HG03558 (cell line): Measurements from ENCODE around the gene MRPL14.
"Not testable (repeated sequence)": the region's sequence is repeated elsewhere in the genome, so short reads cannot be mapped to it uniquely, and the experiment has no call there.

Source experiments
- ATAC-seq: cut with Tn5 transposase; IDR thresholded peaks from one replicate; pipeline ENCODE4 v1.9.1; 2021; ENCODE audit warnings: moderate number of reproducible peaks; ENCODE audit not compliant: unreplicated experiment; ENCODE audit errors: extremely low read depth

Gene MRPL14

DNA sequence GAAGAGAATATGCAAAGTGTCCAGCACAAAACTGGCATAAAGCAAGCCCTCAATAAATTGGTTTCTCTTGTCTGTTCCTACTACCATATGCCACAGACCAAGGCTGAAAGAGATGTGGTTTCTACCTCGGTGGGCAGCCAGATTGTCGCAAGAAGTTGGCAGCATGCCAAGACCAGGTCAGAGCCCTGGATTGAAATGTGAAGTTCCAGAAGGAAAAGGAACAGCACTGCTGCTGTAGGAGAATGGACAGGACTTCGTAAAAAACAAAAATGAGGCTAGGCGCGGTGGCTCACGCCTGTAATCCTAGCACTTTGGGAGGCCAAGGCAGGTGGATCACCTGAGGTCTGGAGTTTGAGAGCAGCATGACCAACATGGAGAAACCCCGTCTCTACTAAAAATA, 22.1 kb downstream of the MRPL14 start:
- ATAC-seq = no peak

DNA sequence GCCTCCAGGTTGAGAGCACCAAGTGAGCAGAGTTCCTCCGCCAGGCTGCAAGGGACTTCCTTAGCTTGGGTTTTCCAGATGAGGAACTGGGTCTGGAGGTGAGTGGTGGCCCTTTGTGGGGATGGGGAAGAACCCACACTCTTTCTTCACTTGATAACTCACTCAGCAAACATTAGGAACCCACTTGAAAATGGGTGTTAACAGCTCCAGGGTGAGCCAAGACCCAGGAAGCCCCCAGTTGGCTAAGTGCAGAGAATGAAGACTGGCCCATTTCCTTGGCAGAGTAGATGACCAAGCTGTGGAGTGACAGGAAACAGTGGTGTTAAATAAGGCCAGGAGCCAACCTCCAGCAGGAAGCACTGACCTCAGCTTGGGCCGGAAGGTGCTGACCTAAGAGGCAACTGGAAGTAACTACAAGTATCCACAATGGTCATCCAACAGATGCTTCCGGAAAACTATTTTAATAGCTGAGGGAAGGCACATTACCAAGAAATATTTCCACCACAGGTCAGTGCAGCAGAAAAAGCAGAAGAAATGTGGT, 22.7 kb downstream of the MRPL14 start:
- no peak for ATAC-seq

DNA sequence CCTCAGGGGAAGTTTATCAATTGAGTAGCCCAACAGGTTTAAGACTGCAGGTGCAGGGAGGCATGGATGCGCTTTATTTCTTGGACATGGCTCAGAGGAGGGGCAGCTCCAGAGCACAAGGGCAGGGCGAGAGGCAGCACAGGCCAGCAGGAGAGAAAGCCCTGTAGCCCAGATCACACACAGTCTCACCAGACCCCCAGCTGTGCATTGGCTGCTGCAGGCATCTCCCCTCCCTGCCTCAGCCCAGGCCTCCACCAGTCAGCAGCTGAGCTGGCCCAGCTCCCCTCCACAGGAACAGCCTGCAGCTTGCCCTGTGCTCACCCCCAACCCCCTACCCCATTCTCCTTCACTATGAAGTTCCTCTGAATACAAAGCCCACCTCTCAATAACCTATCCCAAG, 24.7 kb downstream of the MRPL14 start:
- ATAC-seq = no peak

DNA sequence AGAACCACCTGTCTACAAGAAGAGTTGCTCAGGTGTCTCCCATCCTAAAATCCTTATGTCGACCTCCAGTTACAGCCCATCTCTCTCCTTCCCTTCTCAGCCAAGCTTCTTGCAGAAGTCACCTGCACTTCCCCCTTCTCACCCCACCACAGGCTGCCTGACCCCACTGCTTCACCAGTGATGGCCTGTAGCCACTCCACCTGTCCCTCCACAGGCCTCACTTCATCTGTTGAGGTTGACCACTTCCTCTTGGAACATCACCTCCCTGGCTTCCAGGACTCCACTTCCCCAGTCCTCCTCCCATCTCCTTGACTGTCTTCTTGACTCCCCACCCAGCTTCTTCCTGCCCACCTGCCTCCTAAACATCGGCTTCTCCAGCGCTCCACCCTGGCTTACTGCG, 25.4 kb downstream of the MRPL14 start:
- no peak for ATAC-seq

DNA sequence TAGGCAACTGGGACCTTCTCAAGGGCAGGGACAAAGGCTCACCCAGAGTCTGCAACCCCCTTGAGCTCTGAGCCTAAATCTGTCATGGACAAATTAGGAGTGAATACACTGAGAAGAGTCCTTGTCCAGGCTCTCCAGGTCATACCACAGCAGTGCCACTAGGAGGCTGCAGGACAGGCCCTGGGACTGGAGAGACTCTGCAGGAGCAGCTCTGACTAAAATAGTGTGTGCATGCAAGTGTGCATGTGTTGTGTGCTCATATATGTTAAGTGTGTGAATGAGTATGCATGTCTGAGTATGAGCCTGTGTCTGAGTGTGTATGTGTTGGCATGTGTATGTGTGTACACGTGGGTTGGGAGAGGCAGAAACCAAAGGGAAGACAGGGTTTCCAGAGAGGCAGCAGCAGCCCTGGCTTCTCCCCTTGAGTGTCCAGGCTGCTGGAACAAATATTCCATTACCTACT, 27.1 kb downstream of the MRPL14 start:
- ATAC-seq = no peak

DNA sequence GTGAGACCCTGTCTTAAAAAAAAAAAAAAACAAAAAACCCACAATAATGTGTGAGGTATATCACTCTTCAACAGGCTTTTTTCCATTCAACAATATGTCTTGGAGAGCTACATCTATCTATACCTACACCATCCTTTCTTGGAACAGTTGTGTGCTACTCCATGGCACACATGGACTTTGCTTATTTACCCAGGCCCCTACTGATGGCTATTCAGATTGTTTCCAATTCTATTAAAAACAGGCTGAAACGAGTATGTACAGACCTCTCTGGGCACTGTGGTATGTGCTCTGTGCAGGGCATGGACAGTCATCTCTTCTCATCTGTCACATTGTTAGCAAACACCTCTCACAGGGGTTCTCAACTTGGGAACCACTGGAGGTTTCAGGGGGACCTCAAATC, 28.1 kb downstream of the MRPL14 start:
- no peak for ATAC-seq

DNA sequence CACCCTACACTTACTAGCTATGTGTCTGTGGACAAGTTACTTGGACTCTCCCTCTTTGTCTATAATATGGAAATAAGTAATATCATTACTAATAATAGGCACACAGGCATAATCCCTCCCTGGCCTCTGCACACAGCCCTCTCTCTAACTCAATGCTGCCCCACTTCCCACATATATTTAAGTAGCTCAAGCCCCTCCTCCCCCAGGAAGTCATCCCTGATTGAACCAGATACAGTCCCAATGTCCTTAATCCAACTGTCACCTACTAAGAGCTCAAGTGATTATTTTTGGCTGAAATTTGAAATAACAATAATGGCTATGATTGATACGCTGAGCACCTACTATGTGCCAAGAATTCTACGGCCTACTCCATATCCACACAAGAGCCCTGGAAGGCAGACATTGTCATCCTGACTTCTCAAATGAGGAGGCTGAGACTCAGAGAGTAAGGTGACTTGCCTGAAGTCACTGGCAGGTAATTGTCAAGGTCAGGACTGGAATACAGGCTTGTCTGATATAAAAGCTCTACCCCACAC, 29.4 kb downstream of the MRPL14 start:
- no peak for ATAC-seq

DNA sequence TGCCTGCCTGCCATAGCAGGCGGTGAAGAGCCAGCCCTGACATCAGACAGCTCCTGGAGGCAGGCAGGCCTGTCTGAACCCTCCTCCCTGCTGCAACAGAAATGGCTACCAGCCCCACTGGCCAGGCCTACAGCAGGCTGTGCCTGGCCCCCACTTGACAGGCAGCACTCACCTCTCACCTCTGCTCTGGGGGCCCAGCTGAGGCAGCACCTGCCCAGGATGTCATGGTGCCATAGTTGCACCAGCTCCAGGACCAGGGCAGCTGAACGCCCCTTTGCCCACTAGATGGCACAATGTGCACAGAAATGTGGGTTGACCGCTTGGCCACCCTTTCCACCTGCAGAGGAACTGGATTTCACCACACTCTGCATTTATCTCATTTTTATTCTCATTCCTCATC, 30.6 kb downstream of the MRPL14 start:
- no peak for ATAC-seq

DNA sequence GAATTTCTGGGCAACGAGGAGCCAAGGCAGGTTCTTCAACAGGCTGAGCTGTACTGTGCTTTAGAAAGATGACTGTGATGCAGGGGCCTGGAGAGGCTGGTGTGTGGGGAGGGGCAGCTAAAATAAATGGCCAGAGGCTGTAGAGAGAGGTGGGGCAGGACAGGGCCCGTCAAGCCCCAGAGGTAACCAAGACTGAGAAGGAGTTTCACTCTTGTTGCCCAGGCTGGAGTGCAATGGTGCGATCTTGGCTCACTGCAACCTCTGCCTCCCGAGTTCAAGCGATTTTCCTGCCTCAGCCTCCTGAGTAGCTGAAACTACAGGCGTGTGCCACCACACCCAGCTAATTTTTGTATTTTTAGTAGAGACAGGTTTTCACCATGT, 32.0 kb downstream of the MRPL14 start:
- ATAC-seq = not testable (repeated sequence)

DNA sequence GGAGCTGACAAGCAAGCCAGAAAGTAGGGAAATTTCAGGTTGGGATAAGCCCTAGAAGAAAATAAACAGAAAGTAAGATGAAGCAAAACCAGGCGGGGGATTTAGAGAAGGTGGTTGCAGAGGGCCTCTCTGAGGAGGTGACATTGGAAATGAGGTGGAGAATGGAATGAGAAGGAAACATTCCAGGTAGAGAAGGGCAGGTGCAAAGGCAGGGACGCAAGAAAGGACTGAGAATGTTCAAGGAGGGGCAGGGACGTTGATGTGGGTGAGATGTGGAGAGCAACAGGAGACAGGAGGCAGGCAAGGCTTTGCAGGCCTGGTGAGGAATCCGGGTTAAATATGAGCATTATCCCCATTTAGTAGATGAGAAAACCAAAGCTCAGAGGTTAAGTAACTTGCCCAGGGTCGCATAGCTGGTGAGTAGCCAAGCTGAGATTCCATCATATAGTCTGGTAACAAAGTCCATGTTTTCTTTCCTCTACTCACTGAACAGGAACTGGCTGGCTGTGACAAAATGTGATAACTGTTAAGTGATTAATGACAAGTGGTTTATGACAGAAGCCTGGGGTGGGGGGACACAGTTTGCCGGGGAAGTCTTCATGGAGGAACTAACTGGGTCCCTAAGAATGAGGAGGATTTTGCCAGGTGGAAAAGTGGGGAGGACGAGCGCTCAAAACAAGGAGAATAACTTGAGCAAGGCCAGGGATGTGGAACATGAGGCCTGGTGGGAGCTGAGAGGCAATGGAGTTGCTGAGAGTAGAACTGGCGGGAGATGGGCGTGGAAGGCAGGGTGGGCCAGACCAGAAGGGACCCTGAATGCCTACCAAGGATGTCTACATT, 32.6 kb downstream of the MRPL14 start:
- ATAC-seq = no peak

DNA sequence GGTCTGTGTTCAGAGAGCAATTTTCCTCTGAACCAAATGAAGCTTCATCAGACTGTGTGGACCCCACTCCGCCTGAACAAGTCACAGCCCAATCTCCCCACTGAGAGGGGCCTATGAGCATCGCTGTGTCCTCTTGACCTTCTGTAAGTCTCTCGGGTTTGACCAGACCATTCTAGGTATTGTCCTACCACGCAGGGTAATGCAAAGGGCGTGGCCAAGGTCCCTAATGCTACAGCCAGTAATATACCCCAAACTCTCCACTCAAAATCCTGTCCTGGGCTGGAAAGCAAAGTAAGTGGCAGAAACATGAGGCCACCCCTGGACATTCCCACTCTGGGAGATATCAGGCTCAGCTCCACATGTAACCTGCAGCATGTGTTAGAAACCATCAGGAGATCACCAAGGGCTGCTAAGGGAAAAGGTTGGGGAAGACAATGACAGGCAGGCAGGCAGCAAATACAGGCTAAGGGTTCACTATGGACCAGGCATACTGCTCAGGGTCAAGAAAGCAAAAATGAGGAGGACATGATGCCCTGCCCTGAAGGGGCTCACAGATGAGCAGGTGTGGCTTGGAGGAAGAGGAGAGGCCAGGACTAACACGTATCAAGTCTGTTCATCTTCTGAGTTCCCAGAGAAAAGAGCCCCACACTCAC, 33.4 kb downstream of the MRPL14 start:
- no peak for ATAC-seq

DNA sequence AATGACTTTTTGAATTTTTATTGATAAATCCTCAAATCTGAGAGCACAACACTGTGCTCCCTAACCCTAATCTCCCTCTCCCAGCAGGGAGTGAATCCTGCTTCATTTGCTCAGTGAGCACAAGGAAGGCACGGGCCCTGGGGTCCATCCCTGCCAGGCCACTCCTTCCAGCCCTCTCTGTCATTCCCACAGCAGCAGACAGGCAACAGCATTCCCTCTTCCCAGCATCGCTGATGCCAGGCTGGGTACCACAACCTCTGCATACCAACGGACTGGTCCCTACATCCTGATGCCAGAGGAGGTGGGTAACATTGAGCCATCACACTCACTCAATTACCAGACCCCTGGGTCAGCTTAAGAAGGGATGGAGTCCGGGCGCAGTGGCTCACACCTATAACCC, 34.2 kb downstream of the MRPL14 start:
- no peak for ATAC-seq

DNA sequence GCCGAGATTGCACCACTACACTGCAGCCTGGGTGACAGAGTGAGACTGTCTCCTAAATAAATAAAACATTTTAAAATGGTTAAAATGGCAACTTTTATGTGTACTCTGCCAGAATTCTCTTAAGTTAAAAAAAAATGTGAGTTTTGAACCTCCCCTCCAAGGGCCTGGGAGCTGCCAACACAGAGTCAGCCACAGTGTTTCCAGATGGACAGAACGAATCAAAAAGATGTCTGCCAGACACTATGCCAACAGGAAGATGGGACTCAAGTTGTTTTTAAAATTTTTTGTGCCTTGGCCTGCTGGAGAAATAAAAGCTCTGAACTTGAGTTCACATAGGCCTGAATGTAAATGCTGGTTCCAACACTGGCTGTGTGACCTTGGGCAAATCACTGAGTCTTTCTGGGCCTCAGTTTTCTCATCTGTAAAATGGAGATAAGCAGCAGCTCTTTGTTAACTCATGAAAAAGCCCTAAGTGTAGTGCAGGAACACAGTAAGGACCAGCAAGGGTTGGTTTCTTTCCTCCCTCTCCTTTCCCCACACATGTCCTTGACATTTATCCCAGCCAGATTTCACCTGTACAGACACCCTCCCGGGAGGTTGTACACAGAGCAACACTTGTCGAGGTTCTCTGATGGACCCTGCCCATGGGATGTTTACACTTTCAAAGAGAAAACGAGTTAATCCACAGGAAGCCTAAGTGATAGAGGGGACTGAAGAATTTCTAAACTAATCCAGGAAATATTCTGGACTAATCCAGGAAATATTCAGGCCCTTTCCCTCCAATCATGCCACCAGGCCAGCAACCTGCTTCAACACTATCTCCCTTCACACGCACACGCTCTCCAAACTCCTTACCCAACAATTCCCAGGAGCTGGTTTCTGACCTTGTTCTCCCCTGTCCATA, 35.0 kb downstream of the MRPL14 start:
- no peak for ATAC-seq

DNA sequence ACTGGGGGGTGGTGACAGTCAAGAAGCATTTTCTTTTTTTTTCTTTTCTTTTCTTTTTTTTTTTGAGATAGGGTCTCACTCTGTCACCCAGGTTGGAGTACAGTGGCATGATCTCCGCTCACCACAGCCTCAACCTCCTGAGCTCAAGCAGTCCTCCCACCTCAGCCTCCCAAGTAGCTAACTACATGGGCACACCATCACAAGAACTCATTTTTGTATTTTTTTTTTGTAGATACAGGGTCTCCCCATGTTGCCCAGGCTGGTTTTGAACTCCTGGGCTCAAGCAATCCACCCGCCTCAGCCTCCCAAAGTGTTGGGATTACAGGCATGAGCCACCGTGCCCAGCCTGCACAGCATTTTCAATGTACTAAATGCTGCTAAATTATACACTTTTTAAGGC, 35.9 kb downstream of the MRPL14 start:
- ATAC-seq = not testable (repeated sequence)

DNA sequence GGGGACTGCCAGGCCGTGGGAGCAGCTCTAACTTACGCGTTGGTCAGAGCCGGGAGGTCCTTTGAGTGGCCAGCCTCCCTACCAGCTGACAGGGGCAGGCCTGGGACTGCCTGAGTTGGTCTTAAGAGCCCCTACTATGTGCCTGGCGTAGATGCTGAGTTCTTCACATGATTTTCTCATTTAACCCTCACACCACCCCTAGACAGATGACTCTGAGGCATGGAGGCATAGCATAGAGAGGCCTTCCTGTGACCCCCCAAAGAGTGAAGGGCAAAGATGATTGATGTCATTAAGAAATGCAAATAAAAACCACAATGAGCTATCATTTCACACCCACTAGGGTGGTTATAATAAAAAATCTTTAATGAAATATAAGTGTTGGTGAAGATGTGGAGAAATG, 36.8 kb downstream of the MRPL14 start:
- ATAC-seq = no peak

DNA sequence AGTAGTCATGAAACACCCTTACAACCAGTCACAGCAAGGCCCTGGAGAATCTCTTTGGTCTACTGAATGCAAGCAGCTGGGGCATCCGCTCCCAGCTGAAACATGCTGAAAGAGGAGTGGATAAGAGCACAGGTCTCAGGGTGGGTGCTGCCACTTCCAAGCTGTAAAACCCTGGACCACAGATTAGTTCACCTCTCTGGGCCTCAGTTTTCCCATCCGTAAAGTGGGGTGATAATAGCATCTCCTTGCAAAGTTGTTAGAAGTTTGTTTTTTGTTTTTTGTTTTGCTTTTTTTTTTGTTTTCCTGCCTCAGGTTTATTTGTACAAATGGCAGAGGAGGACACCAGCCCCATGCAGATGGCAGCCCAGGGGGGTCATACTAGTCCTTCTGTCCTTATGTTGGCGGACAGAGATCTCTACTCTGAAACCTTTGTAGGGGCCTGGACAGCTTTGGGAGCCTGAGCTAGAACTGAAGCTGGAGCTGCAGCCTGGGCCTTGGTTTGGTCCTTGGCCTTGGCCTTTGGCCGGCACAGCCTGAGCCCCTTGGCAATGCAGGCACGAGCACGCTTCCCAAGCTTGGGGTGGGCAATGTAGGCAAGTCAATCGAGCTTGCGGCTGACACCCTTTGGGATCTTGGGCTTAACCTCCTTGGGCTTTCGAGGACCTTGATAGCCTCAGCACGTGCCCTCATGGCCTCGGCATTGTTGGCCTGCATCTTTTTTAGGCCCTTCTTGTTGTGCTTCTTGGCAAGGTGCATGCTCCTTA, 38.2 kb downstream of the MRPL14 start:
- no peak for ATAC-seq

DNA sequence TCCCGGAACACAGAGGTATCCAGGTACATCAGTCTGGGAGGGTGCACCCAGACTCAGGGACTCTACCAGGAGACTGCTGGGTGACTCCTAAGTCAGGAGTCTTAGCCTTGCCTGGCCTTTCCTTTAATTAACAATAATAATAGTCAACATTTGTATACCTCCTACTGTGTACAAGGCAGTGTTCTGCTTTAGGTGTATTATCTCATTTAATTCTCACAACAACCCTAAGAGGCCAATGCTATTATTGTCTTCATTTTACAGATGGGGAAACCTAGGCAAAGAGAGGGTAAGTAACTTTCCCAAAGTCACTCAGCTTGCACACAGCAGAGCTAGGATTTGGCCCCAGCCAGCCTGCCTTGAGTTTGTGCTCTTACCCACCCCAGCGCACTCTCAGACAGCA, 39.6 kb downstream of the MRPL14 start:
- no peak for ATAC-seq

DNA sequence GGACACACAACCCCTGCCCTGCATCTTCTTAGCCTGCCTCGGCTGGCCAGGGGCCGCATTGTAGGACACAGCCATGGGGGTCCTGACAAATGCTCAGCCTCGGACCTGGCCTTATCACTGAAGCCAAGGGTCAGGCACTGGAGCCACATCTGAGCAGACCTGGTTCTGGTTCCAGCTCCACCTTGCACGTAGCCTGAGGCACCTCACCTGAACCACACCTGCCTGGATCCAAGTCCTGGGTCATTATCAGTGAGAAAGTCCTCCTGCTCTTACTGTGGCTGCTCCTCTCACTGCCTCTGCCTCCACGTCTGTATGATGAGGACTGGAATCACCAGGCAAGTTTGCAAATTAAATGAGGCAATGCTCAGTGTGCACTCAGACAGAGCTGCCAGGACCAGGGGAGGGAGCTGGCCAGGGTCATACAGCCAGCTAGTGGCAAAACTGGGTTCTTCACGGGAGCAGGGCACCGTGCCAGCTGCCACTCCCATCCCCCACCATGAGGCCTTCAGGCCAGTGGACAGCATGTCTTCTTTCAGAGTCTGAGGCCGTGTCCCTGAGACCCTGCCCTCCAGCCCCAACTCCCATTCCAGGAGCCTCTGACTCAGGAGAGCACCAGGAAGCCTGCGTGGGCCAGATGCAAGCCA, 40.2 kb downstream of the MRPL14 start:
- no peak for ATAC-seq

DNA sequence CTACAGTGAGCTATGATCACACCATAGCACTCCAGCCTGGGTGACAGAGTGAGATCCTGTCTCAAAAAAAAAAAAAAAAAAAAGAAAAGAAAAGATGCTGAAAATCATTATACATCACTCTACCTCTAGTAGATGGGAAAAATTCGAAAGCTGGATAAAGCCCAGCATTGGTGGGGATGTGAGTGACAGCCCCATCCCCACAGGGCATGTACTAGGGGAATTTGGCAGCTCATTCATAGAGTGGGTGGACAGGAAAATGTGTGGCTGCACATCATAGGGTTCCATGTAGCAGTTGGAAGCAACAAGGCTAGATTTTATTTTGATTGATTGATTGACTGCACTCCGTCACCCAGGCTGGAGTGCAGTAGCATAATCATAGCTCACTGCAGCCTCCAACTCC, 42.0 kb downstream of the MRPL14 start:
- no peak for ATAC-seq
